Right ventricle myocardium inferior (tissue), 1 donor: Measurements from ENCODE around the gene BAIAP2L2. TPM values are rescaled to one million over a fixed set of nuclear protein-coding genes. Genes with fewer than 3 reads are reported as not detected.
A peak's percentile ranks its signal among the peaks of the same experiment; 100 is the strongest.
"Not testable (repeated sequence)": the region's sequence is repeated elsewhere in the genome, so short reads cannot be mapped to it uniquely, and the experiment has no call there.

Experiments used
- ATAC-seq: fragments of 200-7000 bp; cut with Tn5 transposase; one replicate; pipeline ENCODE4 v1.9.1; 2020; ENCODE audit warnings: mild to moderate bottlenecking, moderate library complexity
- DNase-seq: peaks from one replicate; pipeline ENCODE4 v3.0.0; 2021; ENCODE audit errors: missing footprints
- intact Hi-C: fragments of 100-400 bp; cut with DNase I; formaldehyde crosslinking; loops from one replicate; pipeline ENCODE4 v1.11.0; 2022
- total RNA-seq: library from RNA; stranded (reverse); fragmentation: NEBNext Ultra II Directional; extraction: Animal tissue kit (Norgen Biotek cat#: 25700); gene quantifications from one replicate; pipeline ENCODE4 v1.2.1, GENCODE V29; 2021
- donor health status: DM: no; HTN: yes; CAD: no; lungs with severe emphysema.

The BAIAP2L2 gene
- total RNA-seq, 1 donor from 2014 or later, result 0.30 TPM

- intact Hi-C loops, result loop anchor here (1.0 to 2.0 kb wide), 2 partner anchors 303 to 519 kb away; no protein-coding TSS in a partner anchor
Observed at GRCh38 chr22:38051900-38052862, 58.3 kb downstream of the BAIAP2L2 start.

GRCh38 chr22:38051261-38051660 is 59.2 kb downstream of the BAIAP2L2 start:
- ATAC-seq (no peak), DNase-seq (peak; percentile 42)
- intact Hi-C loops, result no loop called here

More at GRCh38 chr22:38051900-38052862, 58.3 kb downstream of the BAIAP2L2 start:
- DNase-seq (peak; percentile 89), ATAC-seq (peak; percentile 70)

GRCh38 chr22:38050720-38051119 is 59.8 kb downstream of the BAIAP2L2 start:
- intact Hi-C loops, result no loop called here
- DNase-seq (no peak), ATAC-seq (no peak)

- peak; percentile 24 for ATAC-seq
- DNase-seq, result peak; percentile 50
- intact Hi-C loops, result no loop called here
Observed at GRCh38 chr22:38049812-38050619, 60.5 kb downstream of the BAIAP2L2 start.

GRCh38 chr22:38046070-38046748 is 64.3 kb downstream of the BAIAP2L2 start:
- DNase-seq, result no peak
- intact Hi-C loops, result no loop called here
- no peak for ATAC-seq

- ATAC-seq, result no peak
- DNase-seq, result no peak
- intact Hi-C loops, result no loop called here
Observed at GRCh38 chr22:38043151-38044039, 67.1 kb downstream of the BAIAP2L2 start.

GRCh38 chr22:38042488-38042790 is 68.0 kb downstream of the BAIAP2L2 start:
- ATAC-seq (no peak), DNase-seq (no peak)
- intact Hi-C loops, result no loop called here

- ATAC-seq (no peak), DNase-seq (no peak)
Observed at GRCh38 chr22:38041760-38042487, 68.6 kb downstream of the BAIAP2L2 start.

GRCh38 chr22:38040953-38041759 is 69.3 kb downstream of the BAIAP2L2 start:
- intact Hi-C loops, result no loop called here
- DNase-seq (no peak), ATAC-seq (no peak)

More at GRCh38 chr22:38041760-38042487, 68.6 kb downstream of the BAIAP2L2 start:
- intact Hi-C loops, result no loop called here

GRCh38 chr22:38038890-38039812 is 71.3 kb downstream of the BAIAP2L2 start:
- ATAC-seq (no peak), DNase-seq (no peak)
- intact Hi-C loops, result no loop called here

GRCh38 chr22:38038426-38038825 is 72.1 kb downstream of the BAIAP2L2 start:
- intact Hi-C loops, result no loop called here
- DNase-seq (no peak), ATAC-seq (no peak)

- ATAC-seq, DNase-seq, intact Hi-C loops: not testable (repeated sequence)
Observed at GRCh38 chr22:38037367-38038150, 72.9 kb downstream of the BAIAP2L2 start.

GRCh38 chr22:38036392-38037062 is 74.0 kb downstream of the BAIAP2L2 start:
- DNase-seq, result no peak
- intact Hi-C loops, result no loop called here
- no peak for ATAC-seq

GRCh38 chr22:38035530-38035885 is 75.0 kb downstream of the BAIAP2L2 start:
- intact Hi-C loops, result no loop called here
- peak; percentile 49 for DNase-seq

More at GRCh38 chr22:38035530-38035885, 75.0 kb downstream of the BAIAP2L2 start:
- no peak for ATAC-seq
